HCEC 1CT (cell line): ENCODE measurements around the gene TTYH2.
A peak's percentile ranks its signal among the peaks of the same experiment; 100 is the strongest.

ENCODE experiments used
- DNase-seq: peaks from one replicate; pipeline ENCODE4 v3.0.0-alpha.2; 2017

Gene TTYH2

DNA sequence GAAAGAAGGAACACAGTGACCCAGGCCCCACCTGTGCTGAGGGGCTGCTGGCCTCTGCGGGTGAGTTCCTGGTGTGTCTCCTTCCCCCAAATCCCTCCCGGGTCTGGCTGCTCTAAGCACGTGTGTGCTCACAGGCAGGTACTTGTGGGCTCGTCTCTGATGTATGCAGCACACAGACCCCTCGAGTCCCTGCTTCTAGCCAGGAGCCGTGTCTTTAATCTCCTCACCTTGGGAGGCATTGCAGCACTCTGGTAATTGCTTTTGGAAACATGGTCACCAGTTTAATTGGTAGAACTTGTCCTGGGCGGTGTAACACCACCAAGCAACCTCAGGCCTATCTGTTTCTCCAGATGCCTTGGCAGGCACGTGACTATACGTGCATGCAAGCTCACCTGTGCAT lies 18.7 kb upstream of the TTYH2 start:
- DNase-seq: no peak

DNA sequence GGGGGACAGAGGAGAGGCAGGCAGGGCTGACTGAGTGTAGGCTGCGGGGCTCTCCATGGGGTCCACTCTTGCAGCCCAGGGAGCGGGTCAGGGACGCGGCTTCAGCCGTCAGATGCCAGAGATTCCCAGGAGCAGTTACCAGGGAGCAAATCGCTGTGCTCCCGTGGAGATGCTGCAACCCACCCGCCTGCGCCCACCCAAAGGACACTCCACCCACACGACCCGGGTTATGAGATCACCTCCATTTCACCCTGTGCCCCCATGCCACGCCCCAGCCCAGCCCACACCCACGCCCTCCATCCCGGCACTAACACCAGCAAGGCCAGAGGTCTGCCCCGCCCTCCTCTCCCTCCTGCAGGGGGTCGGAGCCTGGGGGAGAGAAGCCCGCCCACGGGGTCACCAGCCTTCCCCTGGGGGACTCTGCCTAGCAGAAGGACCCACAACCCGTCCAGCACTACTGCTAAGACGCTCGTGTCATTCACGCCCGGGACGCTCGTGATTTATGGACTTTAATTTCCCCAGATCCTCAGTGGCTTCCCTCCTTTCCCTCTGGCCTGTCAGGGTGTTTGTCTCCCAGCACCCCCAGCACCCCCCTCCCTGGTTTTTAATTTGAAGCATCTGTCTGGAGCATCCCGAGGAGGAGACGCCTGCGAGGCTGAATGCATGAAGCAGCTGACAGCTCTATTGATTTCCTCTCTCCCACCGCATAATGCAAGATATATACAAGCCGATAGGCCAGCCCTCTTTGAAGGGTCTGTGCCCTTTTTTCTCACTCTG lies 16.6 kb upstream of the TTYH2 start:
- DNase-seq: no peak

DNA sequence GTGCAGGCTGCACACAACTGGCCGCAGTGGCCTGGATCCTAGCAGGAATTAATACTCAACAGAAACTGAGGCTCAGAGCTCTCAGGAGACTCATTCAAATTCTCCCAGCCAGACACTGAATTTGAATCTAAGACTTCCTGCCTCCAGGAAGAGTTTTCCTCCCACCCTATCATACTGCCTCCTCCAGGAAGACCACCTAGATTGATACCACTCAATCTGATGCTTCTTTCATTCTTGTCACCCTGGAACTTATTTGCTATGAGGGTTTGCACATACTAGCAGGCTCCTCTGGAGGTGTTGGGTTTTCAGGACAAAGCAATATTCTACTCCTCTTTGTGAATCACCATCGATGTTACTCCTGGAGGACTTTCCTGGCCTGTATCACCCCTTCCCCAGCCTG lies 15.6 kb upstream of the TTYH2 start:
- no peak for DNase-seq

DNA sequence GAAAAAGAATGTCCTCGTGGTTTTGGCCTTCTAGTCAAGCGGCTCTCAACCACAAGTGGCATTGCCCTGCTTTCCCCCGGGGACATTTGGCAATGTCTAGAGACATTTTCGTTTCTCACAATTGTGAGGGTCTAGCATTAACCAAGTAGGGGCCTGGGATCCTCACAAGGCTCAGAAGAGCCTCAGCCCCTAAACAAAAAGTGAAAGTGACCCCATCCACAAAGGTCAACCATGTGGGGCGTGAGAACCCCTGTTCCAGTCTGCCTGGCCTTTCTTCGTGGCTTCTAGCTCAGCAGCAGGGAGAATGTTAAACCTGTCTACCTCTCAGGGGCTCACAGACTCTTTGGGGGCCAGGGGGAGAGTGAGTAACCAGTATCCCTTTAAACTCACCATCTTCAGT lies 14.7 kb upstream of the TTYH2 start:
- DNase-seq: no peak

DNA sequence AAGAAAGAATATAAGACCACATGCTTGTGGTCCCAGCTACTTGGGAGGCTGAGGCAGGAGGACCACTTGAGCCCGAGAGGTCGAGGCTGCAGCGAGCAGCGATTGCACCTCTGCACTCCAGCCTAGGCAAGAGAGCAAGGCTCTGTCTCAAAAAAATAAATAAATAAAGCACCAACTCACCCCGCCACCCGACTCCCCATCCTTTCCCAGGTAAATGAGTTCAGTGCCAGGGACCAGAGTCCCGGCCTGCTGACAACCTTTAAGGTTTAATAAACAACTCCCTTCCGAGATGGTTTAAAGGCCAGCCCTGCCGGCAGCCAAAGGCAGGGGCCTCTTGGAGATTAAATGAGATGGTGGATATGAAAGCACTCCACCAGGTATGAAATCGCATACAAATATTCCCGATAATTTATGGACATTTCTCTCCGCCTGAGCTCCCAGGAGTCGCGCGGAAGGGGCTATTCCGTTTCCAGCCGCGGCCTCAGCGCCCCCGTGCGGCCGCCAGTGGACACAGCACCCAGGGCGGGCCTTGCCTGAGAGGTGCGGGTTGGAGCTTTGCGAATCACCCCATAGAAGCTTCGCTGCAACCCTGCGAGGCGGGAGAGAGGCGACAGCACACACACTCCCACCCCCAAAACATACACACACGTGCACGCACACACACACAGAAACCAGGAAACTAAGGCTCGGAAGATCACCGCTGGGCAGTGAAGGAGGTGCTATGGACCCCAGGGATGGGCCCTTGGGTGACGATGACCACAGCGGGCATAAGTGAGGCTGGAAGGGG lies 13.9 kb upstream of the TTYH2 start:
- peak; percentile 51 for DNase-seq

DNA sequence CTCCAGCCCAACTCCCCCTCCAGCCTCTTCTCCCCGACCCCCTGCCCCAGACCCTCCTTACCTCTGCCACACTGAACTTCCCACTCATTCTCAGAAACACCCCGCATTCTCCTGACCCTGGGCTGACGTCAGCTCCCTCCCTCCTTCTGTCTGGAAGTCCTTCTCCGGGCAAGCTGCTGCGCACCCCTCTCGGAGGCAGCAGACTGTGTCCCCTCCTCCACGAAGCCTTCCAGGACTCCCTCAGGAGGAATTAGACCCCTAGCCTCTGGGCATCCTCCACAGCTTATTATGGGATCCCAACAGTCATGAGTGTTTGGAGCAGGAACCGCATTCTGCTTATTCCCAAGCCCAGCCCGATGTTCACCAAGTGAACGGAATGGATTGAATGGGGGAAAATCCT lies 13.3 kb upstream of the TTYH2 start:
- DNase-seq: no peak

DNA sequence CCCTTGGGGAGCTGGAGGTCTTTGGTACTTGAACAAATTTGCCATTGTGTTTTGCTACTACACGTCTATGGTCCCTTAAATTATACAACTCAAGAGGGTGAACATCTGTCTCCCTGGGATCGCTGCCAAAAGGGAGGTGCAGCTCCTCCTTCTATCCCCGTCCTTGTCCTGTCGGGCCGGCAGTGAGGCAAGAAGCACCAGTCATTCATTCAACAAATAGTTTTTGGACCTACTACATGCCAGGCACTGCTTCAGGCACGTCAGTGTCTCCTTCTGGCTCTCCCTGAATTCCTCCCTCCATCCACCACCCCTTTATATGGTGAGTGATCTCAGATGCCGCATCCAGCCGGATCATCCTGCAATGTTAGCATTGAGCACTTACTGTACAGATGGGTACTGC lies 12.1 kb upstream of the TTYH2 start:
- peak; percentile 71 for DNase-seq

DNA sequence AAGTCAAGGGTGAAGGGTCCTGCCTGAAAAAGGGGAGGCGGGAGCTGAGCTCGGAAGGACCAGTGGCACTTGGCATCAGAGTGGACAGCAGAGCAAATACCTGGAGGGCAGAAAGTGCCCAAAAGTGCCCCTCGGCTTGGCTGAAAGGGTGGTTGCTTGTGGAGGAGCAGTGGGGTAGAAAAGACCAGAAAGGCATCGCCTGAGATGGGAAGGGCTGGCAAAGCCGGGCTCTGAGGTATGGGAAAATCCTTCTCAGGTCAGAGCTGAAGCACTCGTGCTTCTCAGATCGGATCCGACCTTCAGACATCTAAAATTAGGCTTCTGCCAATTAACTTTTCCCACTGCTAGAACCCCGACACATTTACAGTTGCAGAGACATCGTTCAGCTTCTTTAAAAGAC lies 11.4 kb upstream of the TTYH2 start:
- no peak for DNase-seq

DNA sequence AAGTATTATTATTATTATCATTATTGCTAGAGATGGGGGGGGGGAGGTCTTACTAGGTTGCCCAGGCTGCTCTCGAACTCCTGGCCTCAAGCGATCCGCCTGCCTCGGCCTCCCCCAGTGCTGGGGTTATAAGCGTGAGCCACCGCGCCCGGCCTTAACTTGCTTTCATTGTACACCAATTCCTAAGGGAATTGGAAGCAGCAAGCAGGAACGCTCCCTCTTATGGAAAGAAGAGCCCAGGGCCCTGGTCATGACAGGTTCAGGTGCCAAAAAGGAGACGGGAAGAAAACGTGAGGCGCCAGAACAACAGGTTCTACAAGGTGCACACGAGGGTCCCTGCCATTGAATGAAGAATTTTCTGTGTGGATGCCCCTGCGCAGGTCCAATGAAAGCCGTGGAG lies 10.4 kb upstream of the TTYH2 start:
- no peak for DNase-seq

DNA sequence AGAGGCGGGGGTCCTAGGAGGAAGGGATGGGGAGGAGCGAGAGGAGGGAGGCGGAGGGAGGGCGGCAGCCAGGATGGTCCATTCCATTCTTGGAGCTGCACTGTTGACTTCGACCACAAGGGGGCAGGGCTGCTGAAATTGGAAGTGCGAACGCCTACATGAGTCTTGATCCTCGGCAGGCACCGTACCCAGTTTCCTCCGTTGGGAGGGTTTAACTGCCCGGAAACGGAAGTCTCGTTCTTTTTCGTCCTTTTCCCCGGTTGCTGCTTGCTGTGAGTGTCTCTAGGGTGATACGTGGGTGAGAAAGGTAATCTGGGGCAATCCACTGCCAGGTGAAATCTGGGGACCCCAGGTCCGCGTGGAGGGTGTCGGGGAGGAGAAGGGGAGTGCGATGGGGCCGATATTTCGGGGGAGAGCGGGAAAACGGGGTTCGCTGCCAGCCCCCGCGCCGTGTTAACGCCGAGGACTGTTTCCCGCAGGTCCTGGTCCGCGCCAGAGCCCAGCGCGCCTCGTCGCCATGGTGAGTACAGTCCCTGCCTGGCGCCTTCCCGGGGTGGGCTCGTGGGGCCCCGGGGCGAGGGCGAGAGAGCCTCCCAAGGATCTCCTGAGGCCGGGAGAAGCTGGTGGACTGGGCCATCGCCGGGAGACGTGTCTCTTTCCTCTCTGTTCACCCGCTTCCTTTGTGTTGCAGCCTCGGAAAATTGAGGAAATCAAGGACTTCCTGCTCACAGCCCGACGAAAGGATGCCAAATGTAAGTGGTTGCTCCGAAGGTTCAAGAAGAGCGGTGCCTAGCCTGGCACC lies 9.7 kb upstream of the TTYH2 start, which contains the start of gene RPL38:
TSS of gene RPL38 (plus strand) at position 240 of the 802 bp plus-strand sequence. CDS start at position 518, 278 bp downstream.
- DNase-seq: peak; percentile 94

DNA sequence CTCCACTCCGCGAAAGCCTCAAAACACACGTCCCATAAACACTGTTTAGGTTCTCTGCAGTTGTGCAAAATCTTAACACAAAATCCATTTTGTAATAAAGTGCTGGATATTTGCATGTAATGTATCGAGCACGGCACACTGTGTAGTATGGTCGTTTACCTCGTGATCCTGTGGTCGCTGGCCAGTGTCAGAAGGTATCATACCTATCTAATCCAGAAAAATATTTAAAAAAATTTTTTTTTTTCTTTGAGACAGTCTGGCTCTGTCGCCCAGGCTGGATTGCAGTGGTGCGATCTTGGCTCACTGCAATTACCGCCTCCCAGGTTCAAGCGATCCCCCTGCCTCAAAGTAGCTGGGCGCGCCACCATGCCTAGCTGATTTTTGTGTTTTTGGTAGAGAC lies 8.9 kb upstream of the TTYH2 start:
- DNase-seq: no peak

DNA sequence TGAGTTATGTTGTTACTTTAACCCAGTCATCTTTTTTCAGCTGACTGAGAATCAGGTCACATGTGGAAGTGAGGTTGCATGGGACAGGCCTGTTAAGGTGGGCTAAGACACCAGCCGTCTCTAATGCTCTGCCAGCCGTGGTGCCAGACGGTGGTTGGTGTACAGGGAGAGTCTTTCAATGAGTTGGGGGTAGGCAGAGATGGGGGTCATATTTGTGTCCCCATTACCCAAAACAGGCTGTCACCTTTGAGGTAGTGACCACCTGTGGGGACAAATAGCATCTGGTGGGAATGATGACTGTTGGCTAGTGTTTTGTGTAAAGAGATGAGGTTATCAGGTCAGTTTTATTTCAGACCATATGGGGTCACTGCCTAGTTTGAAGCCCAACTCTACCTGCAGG lies 8.1 kb upstream of the TTYH2 start:
- no peak for DNase-seq

DNA sequence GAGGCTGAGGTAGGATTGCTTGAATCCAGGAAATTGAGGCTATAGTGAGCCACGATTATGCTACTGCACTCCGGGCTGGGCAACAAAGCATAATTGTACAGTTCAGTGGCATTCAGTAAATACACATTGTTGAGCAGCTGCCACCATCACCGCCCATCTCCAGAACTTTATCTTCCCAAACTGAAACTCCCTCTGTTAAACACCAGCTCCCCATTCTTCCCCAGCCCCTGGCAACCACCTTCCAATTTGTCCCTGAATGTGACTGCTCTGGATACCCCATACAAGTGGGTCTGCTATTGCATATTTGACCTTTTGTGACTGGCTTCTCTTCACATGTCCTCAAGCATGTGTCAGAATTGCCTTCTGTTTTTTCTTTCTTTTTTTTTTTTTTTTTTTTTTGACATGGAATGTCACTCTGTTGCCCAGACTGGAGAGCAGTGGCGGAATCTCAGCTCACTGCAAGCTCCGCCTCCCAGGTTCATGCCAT lies 7.0 kb upstream of the TTYH2 start:
- no peak for DNase-seq

DNA sequence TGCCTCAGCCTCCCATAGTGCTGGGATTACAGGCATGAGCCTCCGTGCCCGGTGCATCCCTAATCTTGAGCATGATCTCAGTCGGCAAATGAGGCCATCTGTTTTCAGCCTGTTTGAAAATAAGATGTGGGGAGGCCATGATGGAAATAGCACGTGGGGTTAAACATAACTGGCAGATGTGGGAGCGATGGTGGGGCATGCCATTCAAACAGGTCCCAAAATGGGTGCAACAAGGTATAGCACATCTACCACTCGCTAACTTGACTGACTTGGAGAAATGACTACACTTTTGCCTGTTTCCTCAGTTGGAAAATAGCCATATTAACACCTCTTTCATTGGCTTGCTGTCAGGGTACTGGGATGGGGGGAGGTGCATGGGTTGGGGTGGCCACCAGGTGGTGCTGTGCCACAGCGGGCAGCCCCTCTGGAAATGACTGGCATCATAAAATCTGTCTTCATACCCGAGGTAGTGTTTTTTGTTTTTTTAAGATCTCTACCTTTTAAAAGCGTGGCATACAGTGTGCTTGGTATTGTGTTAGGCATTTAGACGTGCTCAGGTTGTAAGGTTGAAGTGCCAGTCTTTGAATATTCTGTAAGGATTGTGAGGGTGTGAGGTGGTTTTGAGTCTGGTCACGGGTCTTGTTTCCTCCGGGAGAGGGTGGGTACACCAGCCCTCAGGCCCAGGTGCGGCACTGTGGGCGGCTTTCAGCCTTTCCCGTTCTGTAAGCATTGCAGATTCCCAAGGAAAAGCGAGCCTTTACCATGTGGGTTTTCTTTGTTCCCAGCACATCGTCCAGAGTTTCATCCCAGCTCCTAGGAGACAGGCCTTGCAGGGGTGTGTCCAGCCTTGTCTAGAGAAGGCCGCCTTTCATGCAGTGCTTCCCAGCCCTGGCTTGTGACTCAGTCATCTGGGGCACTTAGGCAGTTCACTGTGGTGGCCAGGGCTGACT lies 2.9 kb upstream of the TTYH2 start:
- peak; percentile 53 for DNase-seq

DNA sequence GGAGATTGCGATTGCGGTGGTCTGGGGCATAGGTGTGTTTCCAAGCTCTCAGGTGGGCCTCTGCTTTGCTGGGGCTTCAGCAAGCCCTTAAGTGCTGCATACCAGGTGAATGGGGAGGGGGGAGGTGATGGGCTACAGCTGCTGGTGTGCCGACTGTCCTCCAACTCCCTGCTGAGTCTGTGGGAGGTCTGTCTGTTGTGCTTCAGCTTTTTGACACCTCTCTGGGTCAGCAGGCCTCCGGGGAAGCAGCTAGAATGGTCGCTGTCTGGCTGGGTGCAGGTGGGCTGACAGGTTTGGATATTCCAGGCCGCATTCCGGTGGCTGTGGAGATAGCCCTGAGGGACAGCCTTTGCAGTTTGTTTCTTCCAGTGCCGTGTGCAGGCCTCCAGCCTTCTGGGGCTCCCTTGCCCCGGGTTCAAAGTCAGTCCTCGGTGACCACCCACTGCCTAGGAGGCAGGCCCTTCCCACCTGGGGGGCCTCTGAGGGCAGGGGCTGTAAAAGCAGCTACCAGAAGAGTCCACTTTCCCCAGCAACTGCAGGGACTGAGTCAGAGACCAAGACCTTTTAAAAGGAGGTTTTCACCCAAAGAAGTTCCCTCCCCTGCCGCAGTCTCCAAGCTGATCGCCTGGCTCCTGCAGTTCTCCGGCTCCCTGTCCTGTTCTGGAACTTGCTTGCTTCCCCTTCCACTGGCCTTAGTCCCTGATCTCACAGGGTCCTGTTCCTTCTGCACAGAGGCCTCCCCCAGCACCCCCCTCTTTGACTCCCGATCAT lies 2.0 kb upstream of the TTYH2 start:
- peak; percentile 23 for DNase-seq

DNA sequence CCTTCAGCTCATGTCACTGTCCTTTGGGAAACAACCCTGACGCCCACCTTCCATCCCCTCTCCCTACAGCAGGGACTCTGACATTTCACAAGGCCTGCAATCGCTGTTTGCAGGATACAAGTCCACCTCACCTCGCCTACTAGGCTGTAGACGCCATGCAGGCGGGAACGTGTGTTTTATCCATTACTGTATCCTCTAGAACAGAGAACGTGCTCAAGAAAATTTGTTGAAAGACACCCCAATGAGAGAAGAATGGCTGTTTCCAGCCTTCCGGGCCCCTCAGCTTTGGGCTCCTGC lies 1.5 kb upstream of the TTYH2 start:
- no peak for DNase-seq

DNA sequence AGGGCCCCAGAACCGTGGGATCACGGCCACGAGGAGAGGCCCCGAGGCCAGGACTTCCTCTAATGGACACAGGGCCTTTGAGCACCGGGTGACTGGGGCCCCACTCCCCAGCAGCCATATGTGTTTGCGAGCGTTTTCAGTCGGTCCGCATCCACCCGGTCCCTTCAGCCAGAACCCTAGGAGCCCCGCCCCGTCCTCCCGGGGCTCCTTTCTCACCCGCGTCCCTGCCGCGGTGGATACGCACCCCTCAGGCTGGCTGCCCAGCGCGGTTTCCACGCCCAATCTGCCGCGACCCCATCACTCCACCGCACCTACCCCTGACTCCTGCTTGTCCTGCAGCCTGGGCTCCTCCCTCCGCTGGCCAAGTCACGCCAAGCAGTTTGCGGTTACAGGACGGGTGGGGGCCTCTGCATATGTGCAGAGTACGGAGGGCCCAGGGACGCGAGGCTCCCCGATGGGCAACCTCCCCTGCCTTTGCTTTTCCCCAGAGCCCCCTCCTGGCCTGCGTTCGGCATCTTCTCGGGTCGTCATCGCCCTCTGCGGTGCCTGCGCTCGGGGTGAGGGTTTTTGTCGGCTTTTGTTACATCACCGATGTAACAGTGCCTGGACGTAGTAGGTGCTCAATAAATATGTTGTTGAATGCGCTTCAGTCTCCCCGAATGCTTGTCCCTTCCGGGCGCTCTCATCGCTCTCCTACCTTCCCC lies 1.0 kb upstream of the TTYH2 start:
- DNase-seq: peak; percentile 4

DNA sequence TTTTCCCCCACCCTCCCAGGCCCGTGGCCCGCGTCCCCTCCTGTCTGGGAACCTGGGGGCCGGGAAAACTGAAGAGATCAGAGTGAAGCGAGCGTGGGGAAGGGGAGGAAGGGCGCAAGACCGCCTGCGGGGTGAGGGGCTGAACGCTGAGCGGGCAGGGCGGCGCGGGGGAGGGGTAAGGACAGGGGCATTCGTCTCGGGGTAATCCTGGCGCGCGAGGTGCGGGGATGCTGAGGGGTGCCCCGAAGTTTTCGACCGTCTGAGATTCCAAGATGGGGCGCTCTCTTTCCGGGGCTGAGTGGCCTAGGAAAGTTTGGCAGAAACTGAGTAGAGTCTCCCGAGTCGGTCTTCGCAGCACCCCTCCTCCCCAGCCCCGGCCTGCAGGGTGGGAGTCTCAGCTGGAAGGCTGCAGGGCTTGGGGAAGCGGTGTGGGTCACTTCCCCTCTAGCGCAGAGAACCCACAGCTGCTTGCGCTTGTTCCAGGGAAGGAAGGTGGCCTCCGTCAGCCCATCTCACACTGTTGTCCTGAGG lies 555 bp downstream of the TTYH2 start:
- no peak for DNase-seq

DNA sequence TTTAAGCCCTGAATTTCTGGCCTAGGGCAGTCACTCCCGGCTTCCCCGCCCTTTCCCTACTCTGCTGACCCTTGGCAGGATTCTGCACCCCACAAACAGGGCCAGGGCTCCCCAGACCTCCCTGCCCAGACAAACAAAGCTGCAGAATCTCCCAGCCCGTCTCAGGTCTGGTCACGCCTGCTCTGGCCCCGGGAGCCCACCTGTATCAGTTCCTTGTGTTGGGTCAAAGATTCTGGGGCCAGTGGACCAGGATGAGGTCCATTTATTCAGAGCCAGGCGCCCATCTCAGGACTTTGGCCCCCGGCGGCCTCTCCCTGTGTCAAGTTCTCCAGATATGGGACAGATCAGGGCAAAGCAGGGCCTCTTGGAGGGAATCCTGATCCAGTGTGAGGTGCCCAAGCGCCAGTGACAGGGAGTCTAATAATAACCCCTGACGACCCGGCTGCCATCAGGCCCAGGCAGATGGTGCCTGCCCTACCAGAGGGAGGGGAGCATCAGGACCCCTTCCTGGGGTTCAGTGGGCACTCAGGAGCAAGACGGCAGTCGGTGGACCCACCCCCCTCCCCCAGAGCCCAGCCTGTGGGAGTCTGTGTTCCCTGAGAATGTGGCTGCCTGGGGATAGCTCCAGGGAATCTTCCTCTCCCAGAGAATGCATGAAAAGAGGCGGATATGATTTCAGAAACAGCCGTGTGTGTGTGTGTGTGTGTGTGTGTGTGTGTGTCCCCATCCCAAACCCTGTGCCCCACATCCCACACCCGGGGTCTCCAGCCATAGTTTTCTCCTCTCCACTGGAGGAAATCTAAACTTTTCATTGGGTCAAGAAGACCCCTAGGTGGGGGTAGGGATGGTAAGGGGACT lies 1.3 kb downstream of the TTYH2 start:
- no peak for DNase-seq

DNA sequence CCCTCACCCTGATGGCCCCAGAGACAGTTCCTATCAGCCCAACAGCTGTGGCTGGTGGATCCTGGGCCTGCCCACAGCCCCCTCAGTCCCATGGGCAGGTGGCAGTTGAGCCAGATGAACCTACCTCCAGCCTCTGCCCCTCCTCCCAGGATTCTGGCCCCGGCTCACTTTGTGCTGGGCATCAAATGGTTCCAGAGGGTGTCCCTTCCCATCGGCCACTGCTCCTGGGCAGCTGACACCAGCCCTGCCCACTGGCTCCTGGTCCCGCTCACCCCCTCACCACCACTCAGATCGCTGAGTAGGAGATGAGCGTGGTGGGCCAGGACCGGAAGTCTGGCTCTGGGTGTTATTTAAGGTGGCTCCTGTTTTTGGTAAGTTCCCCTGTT lies 2.0 kb downstream of the TTYH2 start:
- DNase-seq: no peak
